ENCODE data around the gene CFDP1. TPM values are rescaled to one million over a fixed set of nuclear protein-coding genes. Genes with fewer than 3 reads are reported as not detected.
"Not testable (repeated sequence)": the region's sequence is repeated elsewhere in the genome, so short reads cannot be mapped to it uniquely, and the experiment has no call there.

The CFDP1 gene
- total RNA-seq, 1 donor from 2014 or later, result 35.4 TPM

DNA sequence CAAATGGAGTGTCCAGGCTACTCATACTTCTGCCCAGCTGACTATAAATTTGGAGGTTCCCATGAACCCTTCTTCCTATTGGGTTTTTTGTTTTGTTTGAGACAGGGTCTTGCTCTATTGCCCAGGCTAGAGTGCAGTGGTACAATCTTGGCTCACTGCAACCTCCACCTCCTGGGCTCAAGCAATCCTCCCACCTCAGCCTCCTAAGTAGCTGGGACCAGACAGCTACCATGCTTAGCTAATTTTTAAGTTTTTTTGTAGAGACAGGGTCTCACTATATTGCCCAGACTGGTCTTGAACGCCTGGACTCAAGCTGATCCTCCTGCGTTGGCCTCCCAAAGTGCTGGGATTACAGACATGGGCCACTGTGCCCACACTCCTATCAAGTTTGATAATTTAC is 152.3 kb downstream of the CFDP1 start:
- H3K36me3 Mint-ChIP-seq (ENCODE audit: low read depth); H3K4me1 Mint-ChIP-seq (ENCODE audit: low read depth); H3K27ac Mint-ChIP-seq; intact Hi-C loops (cut with micrococcal nuclease); H3K9me3 Mint-ChIP-seq; H3K4me3 Mint-ChIP-seq; DNase-seq (ENCODE audit: low spot score): not testable (repeated sequence)
- H3K27me3 Mint-ChIP-seq (ENCODE audit: insufficient read depth), result peaks cover 26% of the 10 kb centered on the region

- peaks cover 22% of the 10 kb centered on the region for H3K27me3 Mint-ChIP-seq (ENCODE audit: insufficient read depth)
- H3K4me1 Mint-ChIP-seq (ENCODE audit: low read depth), result no peaks in the 10 kb centered on the region
- H3K4me3 Mint-ChIP-seq, result no peak overlapping the region
- H3K27ac Mint-ChIP-seq, result no peak overlapping the region
- no peaks in the 10 kb centered on the region for H3K9me3 Mint-ChIP-seq
- DNase-seq (ENCODE audit: low spot score), result no peak
- H3K36me3 Mint-ChIP-seq (ENCODE audit: low read depth), result no peaks in the 10 kb centered on the region
- intact Hi-C loops (cut with micrococcal nuclease), result no loop called here
Observed at GRCh38 chr16:75280331-75280804, 152.9 kb downstream of the CFDP1 start.

DNA sequence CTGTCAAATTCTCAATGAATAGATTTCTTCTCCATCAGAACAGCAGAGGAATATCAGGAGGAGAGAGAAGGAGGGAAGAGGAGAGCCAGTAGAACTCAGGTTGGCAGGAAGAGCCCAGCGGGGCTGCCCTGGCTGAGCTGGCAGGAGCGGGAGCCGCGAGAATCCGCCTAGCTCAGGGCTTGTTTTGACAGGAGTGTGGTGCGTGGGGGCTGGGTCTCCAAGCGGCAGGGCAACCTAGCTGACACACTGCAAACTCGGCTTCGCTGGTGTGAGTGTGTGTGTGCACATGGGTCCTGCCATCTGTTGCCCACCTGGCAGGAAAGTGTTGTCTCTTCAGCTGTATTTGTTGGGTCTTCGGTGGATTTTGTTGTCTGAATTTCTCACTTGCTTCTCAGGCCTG is 154.0 kb downstream of the CFDP1 start:
- Mint-ChIP-seq H3K36me3 (ENCODE audit: low read depth) (no peaks in the 10 kb centered on the region), H3K4me1 (ENCODE audit: low read depth) (no peaks in the 10 kb centered on the region), H3K4me3 (no peak overlapping the region), H3K9me3 (no peaks in the 10 kb centered on the region), H3K27ac (no peak overlapping the region), H3K27me3 (ENCODE audit: insufficient read depth) (peaks cover 28% of the 10 kb centered on the region)
- no peak for DNase-seq (ENCODE audit: low spot score)
- intact Hi-C loops (cut with micrococcal nuclease), result no loop called here

GRCh38 chr16:75273054-75273925 is 160.0 kb downstream of the CFDP1 start:
- H3K36me3 Mint-ChIP-seq (ENCODE audit: low read depth), result no peaks in the 10 kb centered on the region
- no peak overlapping the region for H3K27ac Mint-ChIP-seq
- H3K4me1 Mint-ChIP-seq (ENCODE audit: low read depth), result no peaks in the 10 kb centered on the region
- no peak for DNase-seq (ENCODE audit: low spot score)
- no peaks in the 10 kb centered on the region for H3K9me3 Mint-ChIP-seq
- intact Hi-C loops (cut with micrococcal nuclease), result no loop called here
- peaks cover 32% of the 10 kb centered on the region for H3K27me3 Mint-ChIP-seq (ENCODE audit: insufficient read depth)
- no peak overlapping the region for H3K4me3 Mint-ChIP-seq

DNA sequence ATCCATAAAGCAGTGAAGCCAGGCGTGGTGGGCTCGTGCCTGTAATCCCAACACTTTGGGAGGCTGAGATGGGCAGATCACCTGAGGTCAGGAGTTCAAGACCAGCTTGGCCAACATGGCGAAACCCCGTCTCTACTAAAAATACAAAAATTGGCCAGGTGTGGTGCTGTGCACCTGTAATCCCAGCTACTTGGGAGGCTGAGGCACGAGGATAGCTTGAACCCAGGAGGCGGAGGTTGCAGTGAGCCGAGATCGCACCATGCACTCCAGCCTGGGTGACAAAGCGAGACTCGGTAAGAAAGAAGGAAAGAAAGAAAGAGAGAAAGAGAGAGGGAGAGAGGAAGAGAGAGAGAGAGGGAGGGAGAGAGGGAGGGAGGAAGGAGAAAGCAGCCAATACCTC is 160.7 kb downstream of the CFDP1 start:
- H3K27ac Mint-ChIP-seq; H3K9me3 Mint-ChIP-seq; H3K4me1 Mint-ChIP-seq (ENCODE audit: low read depth); H3K4me3 Mint-ChIP-seq; DNase-seq (ENCODE audit: low spot score); intact Hi-C loops (cut with micrococcal nuclease); H3K36me3 Mint-ChIP-seq (ENCODE audit: low read depth): not testable (repeated sequence)
- H3K27me3 Mint-ChIP-seq (ENCODE audit: insufficient read depth), result peaks cover 29% of the 10 kb centered on the region

DNA sequence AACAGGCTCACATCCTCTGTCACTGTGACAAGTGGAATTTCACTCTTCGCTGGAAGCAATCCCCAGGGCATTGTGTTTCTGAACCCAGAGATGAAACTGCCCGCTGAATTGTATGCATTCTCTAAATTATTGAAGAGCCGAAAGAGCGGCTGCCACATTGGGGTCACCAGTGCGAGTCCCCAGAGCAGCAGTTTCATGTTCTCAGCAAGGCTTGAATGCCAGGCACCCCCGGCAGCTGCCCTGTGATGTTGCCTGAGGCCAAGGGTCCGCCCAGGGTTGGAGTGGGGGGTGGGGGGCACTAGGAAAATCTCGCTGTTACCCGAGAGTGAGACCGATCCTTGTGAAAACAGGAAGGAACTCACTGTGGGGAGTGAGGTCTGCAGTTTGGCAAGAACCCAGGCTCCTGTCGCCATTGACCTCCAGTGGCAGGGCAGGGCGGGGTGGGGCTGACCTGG is 161.2 kb downstream of the CFDP1 start:
- Mint-ChIP-seq H3K27me3 (ENCODE audit: insufficient read depth) (peaks cover 26% of the 10 kb centered on the region), H3K27ac (no peak overlapping the region), H3K4me1 (ENCODE audit: low read depth) (no peaks in the 10 kb centered on the region), H3K9me3 (no peaks in the 10 kb centered on the region), H3K36me3 (ENCODE audit: low read depth) (no peaks in the 10 kb centered on the region), H3K4me3 (no peak overlapping the region)
- intact Hi-C loops (cut with micrococcal nuclease), result no loop called here
- no peak for DNase-seq (ENCODE audit: low spot score)

GRCh38 chr16:75271441-75272096 is 161.7 kb downstream of the CFDP1 start:
- no peaks in the 10 kb centered on the region for H3K4me1 Mint-ChIP-seq (ENCODE audit: low read depth)
- no peak overlapping the region for H3K27ac Mint-ChIP-seq
- no peaks in the 10 kb centered on the region for H3K9me3 Mint-ChIP-seq
- intact Hi-C loops (cut with micrococcal nuclease), result no loop called here
- no peak overlapping the region for H3K4me3 Mint-ChIP-seq
- H3K36me3 Mint-ChIP-seq (ENCODE audit: low read depth), result no peaks in the 10 kb centered on the region
- H3K27me3 Mint-ChIP-seq (ENCODE audit: insufficient read depth), result peaks cover 28% of the 10 kb centered on the region
- no peak for DNase-seq (ENCODE audit: low spot score)

DNA sequence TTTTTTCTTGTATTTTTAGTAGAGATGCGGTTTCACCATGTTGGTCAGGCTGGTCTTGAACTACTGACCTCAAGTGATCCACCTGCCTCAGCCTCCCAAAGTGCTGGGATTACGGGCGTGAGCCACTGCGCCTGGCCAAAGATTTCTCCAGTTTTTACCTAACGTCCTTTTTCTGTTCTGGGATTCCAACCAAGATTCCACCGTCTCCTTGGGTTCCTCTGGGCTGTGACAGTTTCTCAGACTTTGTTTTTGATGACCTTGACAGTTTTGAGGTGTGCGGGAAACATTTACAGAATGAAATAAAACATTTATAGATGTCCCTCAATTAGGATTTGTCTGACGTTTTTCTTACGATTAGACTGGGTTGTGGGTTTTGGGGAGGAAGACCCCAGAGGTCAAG is 163.9 kb downstream of the CFDP1 start:
- intact Hi-C loops (cut with micrococcal nuclease); H3K27ac Mint-ChIP-seq; H3K36me3 Mint-ChIP-seq (ENCODE audit: low read depth); H3K9me3 Mint-ChIP-seq; DNase-seq (ENCODE audit: low spot score); H3K4me3 Mint-ChIP-seq; H3K4me1 Mint-ChIP-seq (ENCODE audit: low read depth): not testable (repeated sequence)
- H3K27me3 Mint-ChIP-seq (ENCODE audit: insufficient read depth), result peaks cover 32% of the 10 kb centered on the region

DNA sequence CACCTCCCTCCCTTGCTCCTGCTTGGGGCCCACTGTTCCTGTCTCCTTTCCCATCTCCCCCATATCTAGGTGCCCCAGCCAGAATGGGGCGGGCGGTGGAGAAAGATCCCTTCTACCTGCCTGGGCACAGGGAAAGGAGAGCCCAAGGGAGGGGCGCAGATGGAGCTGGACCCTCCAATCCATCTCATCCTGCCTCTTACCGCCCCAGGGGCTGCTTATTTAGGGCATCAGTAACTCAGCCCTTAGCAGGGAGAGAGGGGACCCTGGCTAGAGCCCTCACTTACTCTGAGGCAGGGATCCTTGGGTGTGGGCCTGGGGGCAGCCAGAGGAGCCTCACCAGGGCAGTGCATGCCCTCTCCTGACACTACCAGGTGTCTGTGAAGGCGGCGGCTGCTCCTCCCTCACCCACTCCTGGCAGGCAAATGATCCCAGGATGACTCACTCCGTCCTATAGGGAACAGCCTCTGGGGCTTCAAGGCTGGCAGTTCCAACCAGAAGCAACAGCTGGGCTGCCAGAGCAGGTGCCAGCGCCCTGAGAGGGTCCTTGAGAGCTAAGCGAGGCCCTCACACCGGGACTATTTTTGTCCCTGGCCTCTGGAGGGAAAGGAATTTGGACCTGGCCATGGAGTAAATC is 165.6 kb downstream of the CFDP1 start:
- DNase-seq (ENCODE audit: low spot score), result no peak
- H3K27ac Mint-ChIP-seq, result no peak overlapping the region
- no peaks in the 10 kb centered on the region for H3K9me3 Mint-ChIP-seq
- H3K4me1 Mint-ChIP-seq (ENCODE audit: low read depth), result no peaks in the 10 kb centered on the region
- no peak overlapping the region for H3K4me3 Mint-ChIP-seq
- intact Hi-C loops (cut with micrococcal nuclease), result no loop called here
- H3K36me3 Mint-ChIP-seq (ENCODE audit: low read depth), result no peaks in the 10 kb centered on the region
- H3K27me3 Mint-ChIP-seq (ENCODE audit: insufficient read depth), result peaks cover 36% of the 10 kb centered on the region

- Mint-ChIP-seq H3K27me3 (ENCODE audit: insufficient read depth) (peaks cover 39% of the 10 kb centered on the region), H3K4me1 (ENCODE audit: low read depth) (no peaks in the 10 kb centered on the region), H3K9me3 (no peaks in the 10 kb centered on the region), H3K27ac (no peak overlapping the region), H3K4me3 (peak overlapping the region; percentile 52), H3K36me3 (ENCODE audit: low read depth) (no peaks in the 10 kb centered on the region)
- DNase-seq (ENCODE audit: low spot score), result no peak
- intact Hi-C loops (cut with micrococcal nuclease), result no loop called here
Observed at GRCh38 chr16:75266738-75267630, 166.3 kb downstream of the CFDP1 start.

DNA sequence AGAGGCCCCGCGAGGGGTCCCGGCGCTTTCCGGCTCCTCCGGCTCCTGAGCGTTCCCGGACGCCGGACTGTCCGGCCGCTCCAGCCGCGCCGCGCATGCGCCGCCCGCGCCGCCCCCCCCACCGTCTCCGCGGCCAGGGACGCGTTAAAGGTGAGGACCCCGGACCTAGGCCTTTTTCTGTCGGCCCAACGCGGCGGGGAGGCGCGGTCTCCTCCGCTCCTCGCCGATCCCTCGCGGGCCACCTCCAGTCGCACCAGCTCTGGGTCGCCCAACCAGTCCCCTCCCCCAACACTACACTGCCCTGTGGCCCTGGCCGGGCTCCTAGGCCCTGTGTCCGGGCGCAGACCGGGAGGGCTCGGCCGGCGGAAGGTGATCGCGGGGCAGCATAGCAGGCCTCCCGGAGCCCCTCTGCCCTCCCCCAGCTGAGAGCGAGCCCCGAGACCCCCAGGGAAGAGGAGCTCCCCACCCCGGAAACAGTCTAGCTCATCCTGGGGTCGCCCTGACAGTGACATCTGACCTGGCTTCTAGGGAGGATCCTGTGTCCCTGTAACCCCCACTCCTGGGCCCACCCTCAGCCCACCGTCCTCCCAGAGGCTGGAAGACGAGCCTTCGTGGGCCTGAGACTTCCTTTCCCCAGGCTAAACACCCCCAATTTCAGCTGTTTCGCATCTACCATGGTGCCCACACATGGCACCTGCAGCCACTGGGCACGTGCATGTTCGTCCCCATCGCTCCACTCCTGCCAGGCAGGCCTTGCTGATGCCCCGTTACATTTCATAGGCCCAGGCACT is 167.2 kb downstream of the CFDP1 start:
- peaks cover 34% of the 10 kb centered on the region for H3K27me3 Mint-ChIP-seq (ENCODE audit: insufficient read depth)

More for the DNA sequence above, 167.2 kb downstream of the CFDP1 start:
- H3K9me3 Mint-ChIP-seq, result no peaks in the 10 kb centered on the region
- H3K4me1 Mint-ChIP-seq (ENCODE audit: low read depth), result no peaks in the 10 kb centered on the region
- H3K4me3 Mint-ChIP-seq, result peak overlapping the region; percentile 52
- no peaks in the 10 kb centered on the region for H3K36me3 Mint-ChIP-seq (ENCODE audit: low read depth)
- no peak for DNase-seq (ENCODE audit: low spot score)
- intact Hi-C loops (cut with micrococcal nuclease), result no loop called here
- H3K27ac Mint-ChIP-seq, result no peak overlapping the region

Measured in activated T-helper 1 cell treated with anti-CD3 and anti-CD28 coated beads, Interleukin-12 subunit alpha, Interleukin-12 subunit beta, Interleukin-2, Interleukin-4 antibody, amounts not matched to agents 30 ng/mL and 10 ng/mL and 1 ng/mL, durations not matched to agents 14 hours and 24 hours and 36 hours (primary cell).